B cell (primary cell): Measurements from ENCODE around the gene KRT84.

Experiments used
- EZH2 ChIP-seq: IDR thresholded peaks from 2 replicates; pipeline ENCODE4 v1.6.1; 2012; ENCODE audit warnings: borderline replicate concordance, low read depth, mild to moderate bottlenecking, moderate library complexity, low read length; ENCODE audit not compliant: insufficient read depth, poor library complexity, severe bottlenecking
- TF ChIP-seq, protein P1 (sequence below): fragments of 200-600 bp; IDR thresholded peaks from one replicate; pipeline ENCODE4 v1.8.0; 2022; ENCODE audit warnings: antibody characterized with exemption, mild to moderate bottlenecking

DNA sequence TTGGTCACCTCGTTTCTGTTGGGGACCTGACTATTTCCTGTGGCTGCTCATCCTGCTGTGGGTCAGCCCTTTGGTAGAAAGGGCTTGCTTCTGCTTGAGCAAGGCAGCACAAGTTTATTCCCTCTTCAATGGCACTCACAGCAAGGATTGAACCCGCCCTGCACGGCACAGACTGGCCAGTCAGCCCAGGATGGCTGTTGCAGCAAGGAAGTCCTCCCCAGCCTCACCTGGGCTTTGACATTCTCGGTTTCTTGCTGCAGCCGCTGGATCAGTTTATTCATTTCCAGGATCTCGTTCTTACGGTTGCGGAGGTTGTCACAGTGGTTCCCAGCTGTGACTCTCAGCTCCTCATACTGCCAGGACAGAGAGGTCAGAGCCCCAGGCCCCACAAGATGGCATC is 11.2 kb upstream of the KRT84 start:
- TF ChIP-seq, protein P1, sequence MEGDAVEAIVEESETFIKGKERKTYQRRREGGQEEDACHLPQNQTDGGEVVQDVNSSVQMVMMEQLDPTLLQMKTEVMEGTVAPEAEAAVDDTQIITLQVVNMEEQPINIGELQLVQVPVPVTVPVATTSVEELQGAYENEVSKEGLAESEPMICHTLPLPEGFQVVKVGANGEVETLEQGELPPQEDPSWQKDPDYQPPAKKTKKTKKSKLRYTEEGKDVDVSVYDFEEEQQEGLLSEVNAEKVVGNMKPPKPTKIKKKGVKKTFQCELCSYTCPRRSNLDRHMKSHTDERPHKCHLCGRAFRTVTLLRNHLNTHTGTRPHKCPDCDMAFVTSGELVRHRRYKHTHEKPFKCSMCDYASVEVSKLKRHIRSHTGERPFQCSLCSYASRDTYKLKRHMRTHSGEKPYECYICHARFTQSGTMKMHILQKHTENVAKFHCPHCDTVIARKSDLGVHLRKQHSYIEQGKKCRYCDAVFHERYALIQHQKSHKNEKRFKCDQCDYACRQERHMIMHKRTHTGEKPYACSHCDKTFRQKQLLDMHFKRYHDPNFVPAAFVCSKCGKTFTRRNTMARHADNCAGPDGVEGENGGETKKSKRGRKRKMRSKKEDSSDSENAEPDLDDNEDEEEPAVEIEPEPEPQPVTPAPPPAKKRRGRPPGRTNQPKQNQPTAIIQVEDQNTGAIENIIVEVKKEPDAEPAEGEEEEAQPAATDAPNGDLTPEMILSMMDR: no peak
- TF ChIP-seq EZH2: no peak
